HepG2 (cell line): Measurements from ENCODE around the gene SEC16A. TPM values are rescaled to one million over a fixed set of nuclear protein-coding genes. Genes with fewer than 3 reads are reported as not detected.

Source experiments
- ATAC-seq: fragments of 200-7000 bp; cut with Tn5 transposase; 3 replicates; pipeline ENCODE4 v1.9.1; 2020; ENCODE audit warnings: mild to moderate bottlenecking, moderate library complexity
- BruUV-seq: library from RNA; stranded (reverse); fragments of 400-500 nt; replicated peaks from 2 replicates; lab custom pipeline; 2021; lab: Mats Ljungman, UMichigan
- CTCF ChIA-PET: fragments of 300-600 bp; formaldehyde crosslinking; extraction: SDS; loops from one replicate; lab custom pipeline; 2021; ENCODE audit warnings: low total read pairs, inconsistent platforms, low intra/inter-chr PET ratio; lab: Yijun Ruan, JAX
- POLR2A ChIA-PET: fragments of 350-600 bp; sonication (Branson Sonifier 250); formaldehyde crosslinking; loops from one replicate; lab custom pipeline; 2020; ENCODE audit warnings: antibody characterized with exemption, inconsistent platforms; lab: Yijun Ruan, JAX
- DNase-seq: peaks from one replicate; pipeline ENCODE4 v3.0.0-alpha.2; 2015; ENCODE audit warnings: low spot score
- FAIRE-seq: peaks from 3 replicates; lab custom pipeline; 2011; peaks lifted over from hg19 to GRCh38; lab: Jason Lieb, UNC
- H2AFZ ChIP-seq: one replicate; pipeline ENCODE4 v1.6.1; 2011; ENCODE audit warnings: low read length, inconsistent platforms
- H3K27ac ChIP-seq: fragments of 300-600 bp; 3 replicates; pipeline ENCODE4 v1.8.0; 2011; ENCODE audit warnings: mixed run types, mild to moderate bottlenecking, mixed read lengths, low read length, inconsistent platforms; ENCODE audit not compliant: insufficient read depth; ENCODE audit errors: extremely low read length
- H3K27me3 ChIP-seq, 2 experiments: fragments of 200-600 bp in 1 of 2; 2 replicates in 1 of 2; 3 replicates in 1 of 2; pipeline versions ENCODE4 v1.6.0 to v1.8.0; 2011; ENCODE audit warnings: low read length in 2 of 2, mild to moderate bottlenecking in 2 of 2, moderate library complexity in 2 of 2, inconsistent platforms in 1 of 2; ENCODE audit not compliant: insufficient read depth in 2 of 2, control insufficient read depth in 1 of 2
- H3K36me3 ChIP-seq, 2 experiments: fragments of 200-600 bp in 1 of 2; replicated peaks in 1 of 2; 2 replicates in 1 of 2; 3 replicates in 1 of 2; pipeline versions ENCODE4 v1.5.1 to v1.8.0; 2011; ENCODE audit warnings: low read length in 2 of 2, inconsistent platforms in 1 of 2; ENCODE audit not compliant: insufficient read depth in 2 of 2, control insufficient read depth in 1 of 2
- H3K4me1 ChIP-seq: 2 replicates; pipeline ENCODE4 v1.5.1; 2012; ENCODE audit warnings: low read length, inconsistent platforms; ENCODE audit not compliant: insufficient read depth
- H3K4me2 ChIP-seq: 2 replicates; pipeline ENCODE4 v1.6.0; 2011; ENCODE audit warnings: low read depth, low read length, inconsistent platforms
- H3K4me3 ChIP-seq, 3 experiments: fragments of 200-600 bp in 1 of 3; sonication (generic), shearing (Covaris generic) in 1 of 3; replicated peaks in 1 of 3; 2 replicates each; pipeline ENCODE4 v1.5.1; 2011 to 2016; ENCODE audit warnings: low read length in 3 of 3, inconsistent platforms in 2 of 3, low read depth in 2 of 3, mild to moderate bottlenecking in 2 of 3, control low read depth in 1 of 3, mixed read lengths in 1 of 3; ENCODE audit not compliant: insufficient read depth in 1 of 3
- H3K79me2 ChIP-seq: one replicate; pipeline ENCODE4 v1.6.1; 2011; ENCODE audit warnings: low read length, inconsistent platforms; ENCODE audit not compliant: insufficient read depth
- H3K9ac ChIP-seq: 2 replicates; pipeline ENCODE4 v1.6.0; 2011; ENCODE audit warnings: mild to moderate bottlenecking, low read depth, low read length, inconsistent platforms; ENCODE audit not compliant: insufficient read depth
- H3K9me3 ChIP-seq: 2 replicates; pipeline ENCODE4 v1.5.1; 2012; ENCODE audit warnings: mild to moderate bottlenecking, low read length
- H4K20me1 ChIP-seq: 2 replicates; pipeline ENCODE4 v1.6.0; 2011; ENCODE audit warnings: inconsistent platforms, mild to moderate bottlenecking, low read length, moderate library complexity; ENCODE audit not compliant: insufficient read depth
- PAXIP1 ChIP-seq: sonication (generic); formaldehyde crosslinking; conservative IDR thresholded peaks from 2 replicates; pipeline ENCODE4 v1.4.0; 2020; ENCODE audit warnings: mild to moderate bottlenecking, missing genetic modification reagents, moderate library complexity
- TBL1XR1 ChIP-seq: fragments of 150-350 bp; IDR thresholded peaks from 2 replicates; pipeline ENCODE4 v1.6.1; 2014; ENCODE audit warnings: borderline replicate concordance, low read length; ENCODE audit not compliant: partially characterized antibody
- TP53 ChIP-seq: sonication (generic); formaldehyde crosslinking; conservative IDR thresholded peaks from 2 replicates; pipeline ENCODE4 v1.4.0; 2020; ENCODE audit warnings: missing genetic modification reagents
- ZBTB37 ChIP-seq: sonication (generic); formaldehyde crosslinking; IDR thresholded peaks from 2 replicates; pipeline ENCODE4 v1.4.0; 2020; ENCODE audit warnings: mild to moderate bottlenecking, missing genetic modification reagents
- ZBTB38 ChIP-seq: sonication (generic); formaldehyde crosslinking; IDR thresholded peaks from 2 replicates; pipeline ENCODE4 v1.5.1; 2020; ENCODE audit warnings: mild to moderate bottlenecking, missing genetic modification reagents
- ZNF160 ChIP-seq: sonication (generic); formaldehyde crosslinking; IDR thresholded peaks from 2 replicates; pipeline ENCODE4 v1.8.0; 2022; ENCODE audit warnings: mild to moderate bottlenecking, inconsistent platforms, missing genetic modification reagents
- ZNF224 ChIP-seq: sonication (generic); formaldehyde crosslinking; IDR thresholded peaks from 2 replicates; pipeline ENCODE4 v1.5.0; 2020; ENCODE audit warnings: mild to moderate bottlenecking, missing genetic modification reagents
- ZNF256 ChIP-seq: sonication (generic); formaldehyde crosslinking; conservative IDR thresholded peaks from 2 replicates; pipeline ENCODE4 v1.4.0; 2020; ENCODE audit warnings: missing genetic modification reagents
- ZNF510 ChIP-seq: sonication (generic); formaldehyde crosslinking; IDR thresholded peaks from 2 replicates; pipeline ENCODE4 v1.4.0; 2020; ENCODE audit warnings: low read depth, mild to moderate bottlenecking, missing genetic modification reagents
- ZNF546 ChIP-seq: sonication (generic); formaldehyde crosslinking; conservative IDR thresholded peaks from 2 replicates; pipeline ENCODE4 v1.8.1; 2023; ENCODE audit warnings: mild to moderate bottlenecking, missing genetic modification reagents
- whole genome bisulfite sequencing: methylation state at CpG from one replicate; pipeline ENCODE4 v1.1.6; 2017; ENCODE audit warnings: low lambda C conversion rate; 5-methylcytosine and 5-hydroxymethylcytosine counted together
- in situ Hi-C: cut with HindIII; loops from 2 replicates; pipeline ENCODE4 v1.10.0; 2017; ENCODE audit warnings: low pct_unique_long_range_greater_than_20kb; ENCODE audit not compliant: extremely low pct_ligation_motif_present
- intact Hi-C: fragments of 100-400 bp; cut with micrococcal nuclease; formaldehyde crosslinking; loops from one replicate; pipeline ENCODE4 v1.10.0; 2022; ENCODE audit not compliant: unreplicated experiment
- polyA plus RNA-seq, 8 experiments: library from polyadenylated mRNA; depleted of rRNA in 3 of 8; stranded (reverse) in 7 of 8; unstranded in 1 of 8; fragments of >200 nt; fragmentation: Illumina TruSeq in 4 of 8; extraction: Trizol in 4 of 8; gene quantifications; 2 replicates each; pipeline versions ENCODE4 v1.2.1 to v1.2.3, GENCODE V29; 2011 to 2016; ENCODE audit warnings: low read depth in 4 of 8, missing spikeins in 1 of 8, mixed read lengths in 1 of 8; ENCODE audit not compliant: insufficient read depth in 1 of 8
- total RNA-seq, 5 experiments: library from RNA; depleted of rRNA; stranded (reverse); fragments of >200 nt; fragmentation: Illumina TruSeq; extraction: Trizol; gene quantifications; 2 replicates each; pipeline ENCODE4 v1.2.3, GENCODE V29; 2016; ENCODE audit warnings: low read depth in 1 of 5

SEC16A gene
- total and polyA plus RNA-seq, 2 of the 13 experiments (the other 11 are each of a cell fraction or from before 2014, with no cell fraction given) = 15.9 to 18.9 TPM

GRCh38 chr9:136520053-136520540 lies 37.3 kb upstream of the SEC16A start (continued):
- TF ChIP-seq PAXIP1 (CRISPR knock-in tag) (peak; percentile 84), ZNF224 (CRISPR knock-in tag) (no peak)

- Histone ChIP-seq H3K4me3 (0 out of 6 replicates have a peak overlapping the region, but pooled peaks of 1 of the 3 experiments have one; percentile 53), H3K27me3 (no peaks in the 10 kb centered on the region), H3K9me3 (no peaks in the 10 kb centered on the region), H4K20me1 (no peaks in the 10 kb centered on the region), H3K27ac (no peak overlapping the region), H2AFZ (no peak overlapping the region), H3K4me2 (no peak overlapping the region), H3K4me1 (peaks cover 38% of the 10 kb centered on the region), H3K9ac (no peak overlapping the region), H3K79me2 (no peaks in the 10 kb centered on the region), H3K36me3 (no peaks in the 10 kb centered on the region)
- ChIA-PET CTCF (no interaction called here), POLR2A (interaction anchor here (0.5 to 1.5 kb wide), 2 partner anchors 107 to 271 kb away, joined by 3 to 5 read pairs; no protein-coding TSS in a partner anchor)
- DNase-seq (no peak), FAIRE-seq (no peak), ATAC-seq (no peak; the same call in 2 of the 3 replicates)
- in situ Hi-C loops = no loop called here
- intact Hi-C loops = no loop called here
- 89% methylated on average over 23 of the region's 32 CpGs for WGBS
- BruUV-seq = no TSS peak
- TF ChIP-seq ZNF546 (CRISPR knock-in tag) (no peak), ZNF160 (CRISPR knock-in tag) (no peak), ZBTB37 (no peak), ZBTB38 (0 out of 2 replicates have a peak, but pooled peaks have one; percentile 41), ZNF256 (no peak), TP53 (CRISPR knock-in tag) (no peak), ZNF510 (CRISPR knock-in tag) (0 out of 2 replicates have a peak, but pooled peaks have one; percentile 11), TBL1XR1 (no peak)
Observed at GRCh38 chr9:136519263-136520052, 36.6 kb upstream of the SEC16A start.
